LNCaP clone FGC (cell line): ENCODE results near the gene LCAT.

Experiments
- DNase-seq: peaks from one replicate; pipeline ENCODE4 v3.0.0-alpha.2; 2011; ENCODE audit warnings: low read depth
- H3K4me3 ChIP-seq: 2 replicates; pipeline ENCODE4 v1.5.1; 2011; ENCODE audit warnings: mild to moderate bottlenecking, low read depth, low read length, control low read depth
- CTCF ChIP-seq: IDR thresholded peaks from 2 replicates; pipeline ENCODE4 v1.5.1; 2012; ENCODE audit warnings: mild to moderate bottlenecking; ENCODE audit not compliant: control insufficient read depth, insufficient read depth; ENCODE audit errors: extremely low read depth

The LCAT gene

GRCh38 chr16:67897231-67897630, 46.7 kb downstream of the LCAT start:
- TF ChIP-seq CTCF: no peak

DNA sequence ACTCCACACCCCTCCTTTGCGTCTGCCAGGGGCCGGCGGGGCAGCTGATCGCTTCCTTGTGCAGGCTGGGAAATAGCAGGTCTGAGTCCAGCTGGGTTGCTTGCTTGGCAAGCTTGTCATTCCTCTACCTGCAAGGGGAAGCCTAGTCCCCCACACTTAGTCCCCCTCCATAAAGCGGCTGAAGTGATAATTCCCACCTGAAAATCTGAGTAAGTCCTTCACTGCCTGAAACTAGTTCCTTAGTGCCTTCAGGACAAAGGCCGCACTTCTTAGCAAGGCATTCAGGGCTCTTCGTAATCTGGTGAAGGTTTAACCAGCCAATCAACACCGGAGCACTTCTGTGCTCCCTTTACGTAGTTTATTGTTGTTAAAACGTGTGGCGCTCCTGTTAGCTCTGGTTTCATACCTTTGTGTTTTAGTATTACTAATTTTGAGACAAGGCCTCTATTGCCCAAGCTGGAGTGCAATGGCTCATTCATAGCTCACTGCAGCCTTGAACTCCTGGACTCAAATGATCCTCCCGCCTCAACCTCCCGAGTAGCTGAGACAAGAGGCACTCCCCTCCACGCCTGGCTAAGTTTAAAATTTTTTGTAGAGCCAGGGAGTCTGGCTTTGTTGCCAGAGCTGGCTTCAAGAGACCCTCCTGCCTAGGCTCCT, 50.0 kb downstream of the LCAT start:
- TF ChIP-seq CTCF: no peak
- H3K4me3 ChIP-seq: peak overlapping the region; percentile 92
- no peak for DNase-seq

More at GRCh38 chr16:67897231-67897630, 46.7 kb downstream of the LCAT start:
- DNase-seq: no peak
- no peak overlapping the region for H3K4me3 ChIP-seq

DNA sequence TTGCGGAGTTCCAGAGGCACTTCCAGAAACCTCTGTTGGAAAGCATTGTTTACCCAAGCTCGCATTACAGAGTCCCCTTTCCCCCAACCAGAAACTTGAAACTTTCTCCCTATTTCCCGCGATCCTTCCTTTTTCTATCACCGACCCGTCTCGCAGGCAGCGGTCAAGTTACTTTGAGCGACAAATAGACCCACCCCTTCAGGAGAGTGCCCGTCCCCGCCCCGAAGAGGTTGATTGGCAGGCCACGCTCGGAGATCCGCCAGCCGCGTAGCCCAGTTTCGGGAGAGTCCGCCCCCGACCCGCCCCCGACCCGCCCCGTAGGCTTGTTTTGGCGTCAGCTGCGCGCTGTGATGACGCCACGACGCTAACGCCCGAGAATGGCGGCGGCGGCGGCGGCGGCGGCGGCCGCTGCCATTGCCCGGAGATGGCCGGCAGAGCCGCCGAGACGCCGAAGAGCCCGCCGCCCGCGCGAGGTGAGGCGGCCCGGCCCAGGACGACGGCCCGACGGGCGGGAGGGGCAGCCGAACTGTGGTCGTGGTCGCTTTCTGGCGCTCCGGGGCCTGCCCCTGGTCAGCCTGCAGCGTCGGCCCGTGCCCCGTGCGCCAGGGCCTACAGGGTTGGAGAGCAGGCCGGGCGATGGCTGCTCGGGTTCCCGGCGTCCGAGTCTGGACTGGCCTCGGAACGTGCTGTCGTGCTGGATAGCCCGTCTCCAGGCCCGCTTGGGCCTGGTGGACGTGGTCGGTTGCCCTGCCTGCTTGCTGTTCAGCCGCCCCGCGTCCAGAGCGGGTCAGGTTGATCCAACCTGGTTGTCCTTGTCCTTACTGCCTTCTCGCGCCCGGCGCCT, 50.8 kb downstream of the LCAT start, which contains the start of gene PSKH1:
Gene PSKH1, plus strand, starts transcription at position 356 of the 844 bp plus-strand sequence. CDS start 15,496 bp downstream, outside the sequence.
- TF ChIP-seq CTCF: no peak
- peak; percentile 85 for DNase-seq

DNA sequence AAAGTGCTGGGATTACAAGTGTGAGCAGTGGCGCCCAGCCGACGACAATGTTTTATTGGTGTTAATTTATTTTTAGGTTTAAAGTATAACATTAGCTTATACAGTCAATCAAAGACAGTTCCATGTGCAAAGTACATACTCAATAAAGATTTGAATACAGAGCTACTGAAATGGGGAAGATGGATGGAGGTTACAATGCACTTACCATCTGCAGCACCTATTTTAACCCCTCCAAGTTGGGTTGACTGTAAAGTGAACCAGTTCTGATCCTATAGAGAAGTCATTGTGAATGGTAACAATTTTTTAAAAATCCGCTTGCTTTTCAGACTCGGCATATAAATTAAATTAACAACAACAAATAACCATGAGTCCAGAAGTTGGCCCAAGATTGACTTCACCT, 51.5 kb downstream of the LCAT start:
- no peak for TF ChIP-seq CTCF
- DNase-seq: no peak
- H3K4me3 ChIP-seq: peak overlapping the region; percentile 42

More for the DNA sequence above, 50.8 kb downstream of the LCAT start, which contains the start of gene PSKH1:
- H3K4me3 ChIP-seq: peak within 1 kb of the TSS; percentile 92
